HG03060 (cell line): ENCODE data around the gene EIF2B2.

ENCODE experiments used
- ATAC-seq: cut with Tn5 transposase; IDR thresholded peaks from one replicate; pipeline ENCODE4 v1.9.1; 2021; ENCODE audit warnings: low read depth, moderate number of reproducible peaks; ENCODE audit not compliant: unreplicated experiment

EIF2B2 gene

GRCh38 chr14:75040507-75040906 lies 37.8 kb downstream of the EIF2B2 start:
- no peak for ATAC-seq

GRCh38 chr14:75040959-75041358 lies 38.2 kb downstream of the EIF2B2 start:
- no peak for ATAC-seq

GRCh38 chr14:75041613-75042012 lies 38.9 kb downstream of the EIF2B2 start:
- no peak for ATAC-seq

GRCh38 chr14:75042035-75042434 lies 39.3 kb downstream of the EIF2B2 start:
- no peak for ATAC-seq

GRCh38 chr14:75044322-75044721 lies 41.6 kb downstream of the EIF2B2 start:
- no peak for ATAC-seq

GRCh38 chr14:75044752-75045151 lies 42.0 kb downstream of the EIF2B2 start:
- ATAC-seq = no peak

- no peak for ATAC-seq
Measured at GRCh38 chr14:75046275-75046674, 43.6 kb downstream of the EIF2B2 start.

GRCh38 chr14:75046899-75047298 lies 44.2 kb downstream of the EIF2B2 start:
- ATAC-seq = no peak

- ATAC-seq = no peak
Measured at GRCh38 chr14:75047506-75047905, 44.8 kb downstream of the EIF2B2 start.

- ATAC-seq = no peak
Measured at GRCh38 chr14:75048101-75048500, 45.4 kb downstream of the EIF2B2 start.

- no peak for ATAC-seq
Measured at GRCh38 chr14:75049136-75049535, 46.4 kb downstream of the EIF2B2 start.

- ATAC-seq = no peak
Measured at GRCh38 chr14:75049731-75050201, 47.0 kb downstream of the EIF2B2 start.

- ATAC-seq = no peak
Measured at GRCh38 chr14:75050852-75051555, 48.3 kb downstream of the EIF2B2 start, which contains the start of gene MLH3. Gene MLH3, minus strand, starts transcription at chr14:75051467. Its CDS starts 1,812 bp downstream, at chr14:75049655.

- ATAC-seq = no peak
Measured at GRCh38 chr14:75051556-75051899, 48.8 kb downstream of the EIF2B2 start.

- no peak for ATAC-seq
Measured at GRCh38 chr14:75053396-75054291, 50.9 kb downstream of the EIF2B2 start.

- no peak for ATAC-seq
Measured at GRCh38 chr14:75054421-75054820, 51.7 kb downstream of the EIF2B2 start.

- ATAC-seq = no peak
Measured at GRCh38 chr14:75059642-75060041, 56.9 kb downstream of the EIF2B2 start.

- ATAC-seq = no peak
Measured at GRCh38 chr14:75060420-75060819, 57.7 kb downstream of the EIF2B2 start.
